Natural killer cell treated with Interleukin-12 subunit alpha and Interleukin-12 subunit beta and Interleukin-15 and Interleukin-18, amount 100 ng/mL, for 72 hours (primary cell): ENCODE results near the gene CCL20. TPM values are rescaled to one million over a fixed set of nuclear protein-coding genes. Genes with fewer than 3 reads are reported as not detected.
"Not testable (repeated sequence)": the region's sequence is repeated elsewhere in the genome, so short reads cannot be mapped to it uniquely, and the experiment has no call there.

ENCODE experiments used
- ATAC-seq, 2 donors: fragments of 150-1000 bp; cut with Tn5 transposase in 1 of 2; sonication (Bioruptor Pico), chemical (Tn5 transposase) in 1 of 2; 2 replicates each; pipeline ENCODE4 v1.10.0; 2021
- DNase-seq: peaks from one replicate; pipeline ENCODE4 v3.0.0; 2022; ENCODE audit warnings: low spot score
- H3K27ac Mint-ChIP-seq, 2 donors: 1 replicate in 1 of 2; 2 replicates in 1 of 2; pipeline ENCODE4 v1.8.0; 2022; ENCODE audit warnings: mixed read lengths in 2 of 2, mild to moderate bottlenecking in 1 of 2, moderate library complexity in 1 of 2
- H3K27me3 Mint-ChIP-seq, 2 donors: 1 replicate in 1 of 2; 2 replicates in 1 of 2; pipeline ENCODE4 v1.8.0; 2022; ENCODE audit warnings: mixed read lengths in 2 of 2
- H3K36me3 Mint-ChIP-seq: one replicate; pipeline ENCODE4 v1.8.0; 2022; ENCODE audit warnings: mixed read lengths
- H3K4me1 Mint-ChIP-seq, 2 donors: 1 replicate in 1 of 2; 2 replicates in 1 of 2; pipeline ENCODE4 v1.8.0; 2022; ENCODE audit warnings: low read depth in 2 of 2, mixed read lengths in 2 of 2, mild to moderate bottlenecking in 1 of 2
- H3K4me3 Mint-ChIP-seq: one replicate; pipeline ENCODE4 v1.8.0; 2022; ENCODE audit warnings: mixed read lengths
- H3K9me3 Mint-ChIP-seq: 2 replicates; pipeline ENCODE4 v1.8.0; 2022; ENCODE audit warnings: mixed read lengths
- total RNA-seq, 2 donors: library from RNA; stranded (reverse); gene quantifications; one replicate each; pipeline ENCODE4 v1.2.3, GENCODE V29; 2022

Gene CCL20
- total RNA-seq, 2 donors from 2014 or later, result not detected

- Mint-ChIP-seq H3K4me3 (no peak overlapping the region), H3K27ac (no peak overlapping the region), H3K4me1 (no peaks in the 10 kb centered on the region), H3K36me3 (no peaks in the 10 kb centered on the region), H3K9me3 (peaks cover 4% of the 10 kb centered on the region), H3K27me3 (peaks cover 2 to 6% of the 10 kb centered on the region in 2 donors)
- ATAC-seq (peak in 1 of 2 donors; percentile 32), DNase-seq (no peak)
Measured at GRCh38 chr2:227828477-227828912, 14.9 kb downstream of the CCL20 start.

GRCh38 chr2:227829337-227829736 is 15.7 kb downstream of the CCL20 start:
- Mint-ChIP-seq H3K4me1 (no peaks in the 10 kb centered on the region), H3K9me3 (peaks cover 4% of the 10 kb centered on the region), H3K27ac (no peak overlapping the region), H3K27me3 (peaks cover 2 to 6% of the 10 kb centered on the region in 2 donors), H3K36me3 (no peaks in the 10 kb centered on the region), H3K4me3 (no peak overlapping the region)
- ATAC-seq (no peak), DNase-seq (no peak)

GRCh38 chr2:227834423-227834822 is 20.8 kb downstream of the CCL20 start:
- no peaks in the 10 kb centered on the region for H3K9me3 Mint-ChIP-seq
- H3K27ac Mint-ChIP-seq, result no peak overlapping the region
- no peaks in the 10 kb centered on the region for H3K4me1 Mint-ChIP-seq
- H3K27me3 Mint-ChIP-seq, result peaks cover 0 to 8% of the 10 kb centered on the region in 2 donors
- DNase-seq, result no peak
- H3K4me3 Mint-ChIP-seq, result no peak overlapping the region
- no peaks in the 10 kb centered on the region for H3K36me3 Mint-ChIP-seq
- ATAC-seq, result no peak

GRCh38 chr2:227834916-227835650 is 21.4 kb downstream of the CCL20 start:
- peaks cover 0 to 8% of the 10 kb centered on the region in 2 donors for H3K27me3 Mint-ChIP-seq
- H3K36me3 Mint-ChIP-seq, result no peaks in the 10 kb centered on the region
- H3K4me3 Mint-ChIP-seq, result no peak overlapping the region
- H3K27ac Mint-ChIP-seq, result no peak overlapping the region
- ATAC-seq (no peak), DNase-seq (no peak)
- H3K9me3 Mint-ChIP-seq, result no peaks in the 10 kb centered on the region
- no peaks in the 10 kb centered on the region for H3K4me1 Mint-ChIP-seq

GRCh38 chr2:227839339-227840129 is 25.9 kb downstream of the CCL20 start:
- H3K27me3 Mint-ChIP-seq, result peaks cover 0 to 15% of the 10 kb centered on the region in 2 donors
- H3K4me1 Mint-ChIP-seq, result not testable (repeated sequence)

GRCh38 chr2:227846831-227847230 is 33.2 kb downstream of the CCL20 start:
- Mint-ChIP-seq H3K27ac (no peak overlapping the region), H3K9me3 (peaks cover 3% of the 10 kb centered on the region), H3K4me3 (no peak overlapping the region), H3K27me3 (peaks cover 2 to 14% of the 10 kb centered on the region in 2 donors), H3K4me1 (no peaks in the 10 kb centered on the region), H3K36me3 (no peaks in the 10 kb centered on the region)
- ATAC-seq, result no peak
- DNase-seq, result no peak

More at GRCh38 chr2:227839339-227840129, 25.9 kb downstream of the CCL20 start:
- not testable (repeated sequence) for H3K9me3 Mint-ChIP-seq, H3K36me3 Mint-ChIP-seq, ATAC-seq, H3K27ac Mint-ChIP-seq, DNase-seq, H3K4me3 Mint-ChIP-seq

- H3K36me3 Mint-ChIP-seq, result no peaks in the 10 kb centered on the region
- peaks cover 2 to 14% of the 10 kb centered on the region in 2 donors for H3K27me3 Mint-ChIP-seq
- H3K4me3 Mint-ChIP-seq, result no peak overlapping the region
- DNase-seq (no peak), ATAC-seq (no peak)
- peaks cover 3% of the 10 kb centered on the region for H3K9me3 Mint-ChIP-seq
- H3K4me1 Mint-ChIP-seq, result no peaks in the 10 kb centered on the region
- no peak overlapping the region for H3K27ac Mint-ChIP-seq
Measured at GRCh38 chr2:227848146-227848545, 34.5 kb downstream of the CCL20 start.

- Mint-ChIP-seq H3K27ac (no peak overlapping the region), H3K36me3 (no peaks in the 10 kb centered on the region), H3K4me3 (no peak overlapping the region), H3K4me1 (no peaks in the 10 kb centered on the region), H3K9me3 (peaks cover 3% of the 10 kb centered on the region), H3K27me3 (peaks cover 2 to 13% of the 10 kb centered on the region in 2 donors)
- no peak for ATAC-seq
- DNase-seq, result no peak
Measured at GRCh38 chr2:227848586-227848985, 34.9 kb downstream of the CCL20 start.

GRCh38 chr2:227849906-227850305 is 36.3 kb downstream of the CCL20 start:
- Mint-ChIP-seq H3K9me3 (peaks cover 3% of the 10 kb centered on the region), H3K27ac (no peak overlapping the region), H3K27me3 (peaks cover 2 to 10% of the 10 kb centered on the region in 2 donors), H3K4me1 (no peaks in the 10 kb centered on the region), H3K36me3 (no peaks in the 10 kb centered on the region), H3K4me3 (no peak overlapping the region)
- DNase-seq (no peak), ATAC-seq (no peak)

- Mint-ChIP-seq H3K27me3 (peaks cover 5 to 15% of the 10 kb centered on the region in 2 donors), H3K9me3 (peaks cover 3% of the 10 kb centered on the region), H3K27ac (no peak overlapping the region), H3K4me1 (no peaks in the 10 kb centered on the region), H3K36me3 (no peaks in the 10 kb centered on the region), H3K4me3 (no peak overlapping the region)
- ATAC-seq (no peak), DNase-seq (no peak)
Measured at GRCh38 chr2:227853204-227853629, 39.6 kb downstream of the CCL20 start.

- Mint-ChIP-seq H3K4me1 (no peaks in the 10 kb centered on the region), H3K4me3 (no peak overlapping the region), H3K9me3 (peaks cover 3% of the 10 kb centered on the region), H3K27me3 (peaks cover 5 to 15% of the 10 kb centered on the region in 2 donors), H3K27ac (no peak overlapping the region), H3K36me3 (no peaks in the 10 kb centered on the region)
- no peak for DNase-seq
- ATAC-seq, result no peak
Measured at GRCh38 chr2:227853765-227854271, 40.2 kb downstream of the CCL20 start.

GRCh38 chr2:227855440-227855839 is 41.8 kb downstream of the CCL20 start:
- no peaks in the 10 kb centered on the region for H3K36me3 Mint-ChIP-seq
- DNase-seq (no peak), ATAC-seq (no peak)
- H3K27me3 Mint-ChIP-seq, result peaks cover 5 to 15% of the 10 kb centered on the region in 2 donors
- peaks cover 3% of the 10 kb centered on the region for H3K9me3 Mint-ChIP-seq
- H3K27ac Mint-ChIP-seq, result no peak overlapping the region
- H3K4me1 Mint-ChIP-seq, result no peaks in the 10 kb centered on the region
- H3K4me3 Mint-ChIP-seq, result no peak overlapping the region

GRCh38 chr2:227856697-227857096 is 43.1 kb downstream of the CCL20 start:
- Mint-ChIP-seq H3K27me3 (peaks cover 3 to 7% of the 10 kb centered on the region in 2 donors), H3K4me3 (no peak overlapping the region), H3K36me3 (no peaks in the 10 kb centered on the region), H3K4me1 (no peaks in the 10 kb centered on the region), H3K9me3 (no peaks in the 10 kb centered on the region), H3K27ac (no peak overlapping the region)
- ATAC-seq (no peak), DNase-seq (no peak)

GRCh38 chr2:227860221-227860641 is 46.6 kb downstream of the CCL20 start:
- ATAC-seq (peak; percentile 17 to 33), DNase-seq (no peak)
- Mint-ChIP-seq H3K27ac (no peak overlapping the region), H3K27me3 (peaks cover 2 to 5% of the 10 kb centered on the region in 2 donors), H3K36me3 (no peaks in the 10 kb centered on the region), H3K9me3 (no peaks in the 10 kb centered on the region), H3K4me1 (no peaks in the 10 kb centered on the region), H3K4me3 (no peak overlapping the region)
